ENCODE measurements around the gene BTBD16. TPM values are rescaled to one million over a fixed set of nuclear protein-coding genes. Genes with fewer than 3 reads are reported as not detected.
A peak's percentile ranks its signal among the peaks of the same experiment; 100 is the strongest.

The BTBD16 gene
- polyA plus RNA-seq, 3 donors, result not detected

- Mint-ChIP-seq H3K27me3 (ENCODE audit: low read depth in 3 of 3) (peaks cover 5 to 20% (median 8%) of the 10 kb centered on the region in 3 donors), H3K9me3 (peaks cover 0 to 1% (median 0%) of the 10 kb centered on the region in 7 donors), H3K4me3 (no peak overlapping the region), H3K36me3 (no peaks in the 10 kb centered on the region), H3K27ac (no peak overlapping the region), H3K4me1 (no peaks in the 10 kb centered on the region)
- DNase-seq, result no peak
- TF ChIP-seq, protein P1, sequence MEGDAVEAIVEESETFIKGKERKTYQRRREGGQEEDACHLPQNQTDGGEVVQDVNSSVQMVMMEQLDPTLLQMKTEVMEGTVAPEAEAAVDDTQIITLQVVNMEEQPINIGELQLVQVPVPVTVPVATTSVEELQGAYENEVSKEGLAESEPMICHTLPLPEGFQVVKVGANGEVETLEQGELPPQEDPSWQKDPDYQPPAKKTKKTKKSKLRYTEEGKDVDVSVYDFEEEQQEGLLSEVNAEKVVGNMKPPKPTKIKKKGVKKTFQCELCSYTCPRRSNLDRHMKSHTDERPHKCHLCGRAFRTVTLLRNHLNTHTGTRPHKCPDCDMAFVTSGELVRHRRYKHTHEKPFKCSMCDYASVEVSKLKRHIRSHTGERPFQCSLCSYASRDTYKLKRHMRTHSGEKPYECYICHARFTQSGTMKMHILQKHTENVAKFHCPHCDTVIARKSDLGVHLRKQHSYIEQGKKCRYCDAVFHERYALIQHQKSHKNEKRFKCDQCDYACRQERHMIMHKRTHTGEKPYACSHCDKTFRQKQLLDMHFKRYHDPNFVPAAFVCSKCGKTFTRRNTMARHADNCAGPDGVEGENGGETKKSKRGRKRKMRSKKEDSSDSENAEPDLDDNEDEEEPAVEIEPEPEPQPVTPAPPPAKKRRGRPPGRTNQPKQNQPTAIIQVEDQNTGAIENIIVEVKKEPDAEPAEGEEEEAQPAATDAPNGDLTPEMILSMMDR (IDR thresholded peaks at IDR 0.05), result no peak
- Histone ChIP-seq H4K20me1 (ENCODE audit: insufficient read depth, low read length) (no peaks in the 10 kb centered on the region), H3K9ac (ENCODE audit: insufficient read depth, low read length, poor library complexity, severe bottlenecking) (no peak overlapping the region), H3K4me2 (replicated peaks; ENCODE audit: extremely low read depth, low read length, poor library complexity, severe bottlenecking) (no peak overlapping the region), H3K36me3 (replicated peaks in 1 of 2; ENCODE audit: control insufficient read depth in 1 of 2, insufficient read depth in 2 of 2, low read length in 2 of 2) (no peaks in the 10 kb centered on the region), H2AFZ (ENCODE audit: insufficient read depth, low read depth, low read length, poor library complexity, severe bottlenecking) (no peak overlapping the region), H3K79me2 (ENCODE audit: insufficient read depth, low read length) (no peaks in the 10 kb centered on the region), H3K9me3 (replicated peaks in 1 of 2; ENCODE audit: control insufficient read depth in 1 of 2, insufficient read depth in 1 of 2, low read length in 2 of 2) (no peaks in the 10 kb centered on the region), H3K4me3 (replicated peaks in 1 of 3; ENCODE audit: low read depth in 2 of 3, low read length in 3 of 3) (no peak overlapping the region), H3K27ac (ENCODE audit: low read depth in 1 of 2, low read length in 2 of 2) (no peak overlapping the region), H3K27me3 (ENCODE audit: control insufficient read depth in 2 of 2, insufficient read depth in 2 of 2, low read length in 2 of 2) (no peaks in the 10 kb centered on the region), H3K4me1 (ENCODE audit: control insufficient read depth in 1 of 2, insufficient read depth in 2 of 2, low read length in 2 of 2) (no peaks in the 10 kb centered on the region)
- intact Hi-C loops (cut with micrococcal nuclease), result no loop called here
- WGBS (ENCODE audit: insufficient coverage), result 88% methylated on average over 5 of the region's 7 CpGs
These were observed 37.5 kb downstream of the BTBD16 start for GRCh38 chr10:122308417-122309141.

GRCh38 chr10:122310311-122311050 lies 39.4 kb downstream of the BTBD16 start:
- Mint-ChIP-seq H3K9me3 (peaks cover 0 to 2% (median 0%) of the 10 kb centered on the region in 7 donors), H3K27me3 (ENCODE audit: low read depth in 3 of 3) (peaks cover 5 to 18% (median 8%) of the 10 kb centered on the region in 3 donors), H3K4me1 (no peaks in the 10 kb centered on the region), H3K27ac (peak overlapping the region in 1 of 7 donors; percentile 43), H3K4me3 (peak overlapping the region in 1 of 2 donors; percentile 6), H3K36me3 (no peaks in the 10 kb centered on the region)
- intact Hi-C loops (cut with micrococcal nuclease), result no loop called here
- Histone ChIP-seq H3K9ac (ENCODE audit: insufficient read depth, low read length, poor library complexity, severe bottlenecking) (no peak overlapping the region), H3K27me3 (ENCODE audit: control insufficient read depth in 2 of 2, insufficient read depth in 2 of 2, low read length in 2 of 2) (no peaks in the 10 kb centered on the region), H3K36me3 (replicated peaks in 1 of 2; ENCODE audit: control insufficient read depth in 1 of 2, insufficient read depth in 2 of 2, low read length in 2 of 2) (no peaks in the 10 kb centered on the region), H4K20me1 (ENCODE audit: insufficient read depth, low read length) (no peaks in the 10 kb centered on the region), H3K9me3 (replicated peaks in 1 of 2; ENCODE audit: control insufficient read depth in 1 of 2, insufficient read depth in 1 of 2, low read length in 2 of 2) (no peaks in the 10 kb centered on the region), H3K27ac (ENCODE audit: low read depth in 1 of 2, low read length in 2 of 2) (no peak overlapping the region), H3K79me2 (ENCODE audit: insufficient read depth, low read length) (no peaks in the 10 kb centered on the region), H3K4me2 (replicated peaks; ENCODE audit: extremely low read depth, low read length, poor library complexity, severe bottlenecking) (no peak overlapping the region), H3K4me1 (ENCODE audit: control insufficient read depth in 1 of 2, insufficient read depth in 2 of 2, low read length in 2 of 2) (no peaks in the 10 kb centered on the region), H3K4me3 (replicated peaks in 1 of 3; ENCODE audit: low read depth in 2 of 3, low read length in 3 of 3) (no peak overlapping the region), H2AFZ (ENCODE audit: insufficient read depth, low read depth, low read length, poor library complexity, severe bottlenecking) (no peak overlapping the region)
- no peak for DNase-seq
- 56% methylated on average over 12 of the region's 18 CpGs for WGBS (ENCODE audit: insufficient coverage)
- TF ChIP-seq, protein P1 (IDR thresholded peaks at IDR 0.05), result no peak
